ENCODE results near the gene ADRA2C.
A peak's percentile ranks its signal among the peaks of the same experiment; 100 is the strongest.

The ADRA2C gene

DNA sequence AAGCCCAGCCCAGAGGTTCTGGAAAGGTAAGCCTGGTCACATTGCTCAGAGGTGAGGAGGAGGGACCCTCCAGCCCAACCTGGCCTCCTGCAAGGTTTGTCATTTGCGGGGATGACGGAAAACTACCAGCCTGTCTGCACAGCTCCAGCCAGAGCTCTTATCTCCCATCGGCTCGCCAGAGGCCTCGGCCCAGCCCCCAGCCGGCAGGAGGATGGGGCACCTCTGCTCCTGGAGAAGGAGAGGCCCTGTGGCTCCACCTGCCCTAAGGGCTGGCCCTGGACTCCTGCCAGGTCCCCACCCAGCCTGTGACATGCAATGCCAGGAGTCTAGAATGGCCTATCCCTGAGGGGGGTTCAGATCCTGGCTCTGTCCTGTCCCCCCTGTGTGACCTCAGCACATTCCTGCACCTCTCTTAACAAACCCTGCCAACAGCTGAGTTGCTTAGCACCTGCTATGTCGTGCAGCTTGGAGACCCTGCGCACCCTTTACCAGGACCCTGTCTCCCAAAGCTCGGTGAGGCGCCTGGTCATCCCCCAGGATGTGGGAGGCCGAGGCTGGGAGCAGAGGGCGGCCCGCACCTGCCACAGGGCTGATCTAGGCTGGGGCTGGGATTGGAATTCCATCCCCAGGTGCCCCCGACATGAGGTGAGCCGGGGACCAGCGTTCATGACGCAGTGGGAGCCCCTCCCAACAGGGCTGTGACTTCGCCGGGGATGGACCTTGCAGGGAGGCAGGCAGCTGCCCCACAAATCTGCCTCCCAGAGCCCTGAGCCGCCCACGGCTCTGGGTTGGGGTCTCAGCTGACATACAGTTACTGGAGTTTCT is 14.4 kb downstream of the ADRA2C start:
- DNase-seq, result no peak

DNA sequence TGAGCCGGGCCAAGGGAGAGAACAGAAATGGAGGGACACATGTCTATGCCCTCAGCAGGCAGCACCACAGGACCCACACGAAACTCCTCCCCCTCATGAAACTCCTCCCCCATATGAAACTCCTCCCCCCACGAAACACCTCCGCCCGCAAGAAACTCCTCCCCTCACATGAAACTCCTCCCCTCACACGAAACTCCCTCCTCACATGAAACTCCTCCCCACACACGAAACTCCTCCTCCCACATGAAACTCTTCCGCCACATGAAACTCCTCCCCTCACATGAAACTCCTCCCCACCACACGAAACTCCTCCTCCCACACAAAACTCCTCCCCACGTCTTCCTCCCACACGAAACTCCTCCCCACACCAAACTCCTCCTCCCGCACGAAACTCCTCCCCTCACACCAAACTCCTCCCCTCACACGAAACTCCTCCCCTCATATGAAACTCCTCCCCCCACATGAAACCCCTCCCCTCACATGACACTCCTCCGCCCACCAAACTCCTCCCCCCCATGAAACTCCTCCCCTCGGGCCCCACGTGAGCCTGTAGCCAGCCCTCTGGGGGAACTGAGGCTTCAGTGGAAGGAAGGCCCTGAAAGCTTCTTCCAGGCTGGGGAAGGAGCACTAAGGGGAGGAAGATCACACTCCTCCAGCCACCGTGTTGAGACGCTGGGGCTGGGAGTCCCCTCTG is 15.2 kb downstream of the ADRA2C start:
- peak in 2 of 6 experiments; percentile 4 to 15 for DNase-seq

DNA sequence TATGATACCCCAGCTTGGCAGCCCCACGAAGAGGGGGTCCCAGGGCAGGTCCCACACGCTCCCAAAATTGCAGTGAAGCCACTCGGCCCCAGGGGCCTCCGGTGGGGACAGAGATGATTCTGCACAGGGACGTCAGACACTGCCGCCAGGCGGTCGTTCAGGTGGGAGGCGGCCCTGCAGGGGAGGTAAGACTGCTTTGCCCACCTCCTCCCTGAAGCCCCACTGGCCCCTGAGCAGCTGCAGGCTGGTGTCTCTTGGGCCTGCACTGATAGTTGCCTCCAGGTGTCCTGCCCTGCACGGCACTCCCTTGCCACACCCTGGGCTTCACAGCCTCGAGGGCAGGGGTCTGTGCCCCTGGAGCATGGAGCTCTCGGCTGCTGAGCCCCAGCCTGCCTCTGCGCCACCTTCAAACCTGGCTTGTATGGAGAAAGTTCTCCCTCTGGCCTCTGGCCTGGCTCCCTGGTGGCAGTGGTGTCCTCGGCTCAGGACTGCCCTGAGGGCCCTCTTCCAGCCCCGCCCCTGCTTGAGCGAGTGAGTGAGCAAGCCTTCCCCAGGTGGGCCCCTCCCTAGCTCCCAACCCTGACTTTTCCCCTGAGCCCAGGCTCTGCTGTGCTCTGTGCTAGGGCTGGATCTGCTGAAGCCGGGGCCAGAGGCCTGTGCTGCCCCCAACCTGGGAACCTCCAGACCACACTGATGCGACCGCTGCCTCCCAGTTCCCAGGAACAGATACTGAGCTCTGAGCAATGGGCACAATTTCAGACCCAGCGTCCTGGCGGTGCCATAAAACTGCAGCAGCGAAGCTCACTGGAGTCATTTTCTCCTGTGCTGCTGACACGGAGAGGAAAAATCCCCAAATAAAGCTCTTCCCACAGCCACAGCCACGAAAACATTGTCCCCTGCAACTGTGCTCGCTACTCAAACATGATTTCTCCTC is 16.1 kb downstream of the ADRA2C start:
- DNase-seq, result no peak

DNA sequence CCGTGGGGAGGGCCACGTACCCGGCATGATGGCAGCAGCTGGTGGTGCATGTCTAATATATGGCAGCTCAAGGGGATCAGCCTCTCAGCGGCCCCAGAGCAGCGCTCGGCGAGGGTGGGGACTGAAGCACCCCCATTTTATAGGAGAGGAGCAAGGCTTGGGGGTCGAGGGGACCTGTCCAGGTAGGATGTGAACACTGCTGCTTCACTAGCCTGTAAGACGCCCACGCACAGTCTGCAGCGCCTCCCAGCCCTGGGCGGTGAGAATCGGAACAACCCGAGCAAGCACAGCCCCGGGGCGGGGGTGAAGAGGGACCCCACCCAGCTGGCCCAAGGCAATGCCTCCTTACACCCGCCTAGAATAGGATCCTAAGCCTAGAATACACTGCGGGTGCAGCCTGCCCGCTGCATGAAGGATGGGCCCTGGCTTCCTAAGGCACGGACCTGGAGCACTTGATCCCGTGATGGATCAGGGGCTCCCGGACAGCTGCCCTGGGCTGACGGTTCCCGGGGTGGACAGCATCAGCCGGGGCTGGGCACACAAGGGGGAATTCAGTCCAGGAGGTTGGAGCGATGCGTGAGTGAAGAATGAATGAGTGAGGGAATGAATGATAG is 17.6 kb downstream of the ADRA2C start:
- DNase-seq, result no peak

DNA sequence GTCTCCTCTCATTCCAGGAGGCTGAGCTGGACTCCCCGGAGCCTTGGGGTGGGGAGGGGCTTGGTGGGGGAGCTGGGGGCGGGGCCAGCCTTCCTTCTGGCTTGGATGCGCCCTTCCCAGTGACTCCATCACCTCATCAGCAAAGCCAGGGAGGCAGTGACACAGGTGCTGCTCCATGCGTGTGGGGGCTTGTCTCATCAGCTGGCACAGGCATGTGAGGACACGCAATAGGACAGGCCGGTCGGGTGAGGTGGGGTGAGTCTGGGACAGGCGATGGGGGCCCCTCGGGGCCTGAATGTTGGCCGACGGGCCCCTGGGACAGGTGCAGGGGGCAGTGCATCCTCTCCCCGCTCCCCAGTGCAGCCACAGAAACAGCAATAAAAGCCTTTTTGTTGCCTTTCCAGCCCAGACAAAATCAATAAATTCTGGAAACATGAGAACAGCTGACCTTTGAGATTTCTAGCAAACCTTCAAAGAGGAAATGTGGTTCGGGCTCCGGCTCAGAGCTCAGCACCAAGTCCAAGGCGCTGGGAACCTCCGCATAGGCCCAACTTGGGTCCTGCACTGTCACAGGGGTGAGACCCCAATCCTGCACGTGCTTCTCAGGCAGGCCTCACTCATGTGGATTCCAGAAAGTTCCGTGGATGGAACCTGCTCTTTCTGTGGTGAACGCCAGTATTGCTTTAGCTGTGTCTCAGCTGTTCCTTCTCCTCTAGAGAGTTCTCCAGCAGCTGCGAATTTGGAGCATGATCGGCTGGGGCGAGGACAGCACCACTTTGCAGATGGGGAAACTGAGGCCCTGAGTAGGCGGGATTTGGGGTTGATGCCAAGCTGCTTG is 18.5 kb downstream of the ADRA2C start:
- DNase-seq, result no peak

DNA sequence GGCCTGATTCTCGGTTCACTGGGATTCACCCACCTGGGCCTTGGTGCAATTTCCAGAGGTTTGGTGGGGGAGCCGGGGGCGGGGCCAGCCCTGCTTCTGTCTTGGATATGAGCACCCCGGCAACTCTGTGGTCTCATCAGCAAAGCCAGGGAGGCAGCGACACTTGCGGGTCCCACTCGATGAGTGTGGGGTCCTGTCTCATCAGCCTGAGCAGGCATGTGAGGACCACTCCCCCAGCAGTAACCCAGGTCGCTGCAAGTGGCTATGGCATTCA is 19.0 kb downstream of the ADRA2C start:
- no peak for DNase-seq

DNA sequence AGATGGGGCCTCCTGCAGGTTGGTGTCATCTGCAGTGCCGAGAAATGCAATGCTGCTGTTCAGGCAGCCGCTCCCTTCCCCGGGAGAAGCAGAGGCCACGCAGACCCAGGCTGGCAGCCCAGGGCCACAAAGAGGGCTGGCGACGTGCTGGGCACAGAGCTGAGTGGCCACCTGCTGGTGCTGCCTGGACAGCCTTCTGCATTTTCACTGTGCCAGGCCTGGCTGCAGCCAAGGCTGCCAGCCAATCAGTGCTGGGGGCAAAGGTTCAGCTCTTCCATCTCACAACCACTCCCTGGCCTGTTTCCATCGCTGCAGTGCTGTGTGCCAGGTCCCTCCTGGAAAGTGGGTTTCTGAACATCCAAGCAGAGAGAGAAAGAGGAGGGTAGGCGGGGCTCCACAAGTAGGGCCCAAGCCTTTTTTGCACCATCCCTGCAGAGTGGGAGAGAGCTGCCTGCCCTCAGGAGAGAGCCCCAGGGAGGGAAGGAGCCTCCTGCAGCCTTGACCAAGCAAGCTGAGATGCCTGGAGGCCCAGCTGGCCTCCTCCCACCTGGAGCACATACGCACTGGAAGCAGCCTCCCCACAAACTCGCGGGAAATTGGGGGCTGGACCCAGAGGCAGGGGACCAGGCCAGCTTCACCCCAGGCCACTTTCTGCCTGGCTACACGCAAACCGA is 20.1 kb downstream of the ADRA2C start:
- no peak for DNase-seq

DNA sequence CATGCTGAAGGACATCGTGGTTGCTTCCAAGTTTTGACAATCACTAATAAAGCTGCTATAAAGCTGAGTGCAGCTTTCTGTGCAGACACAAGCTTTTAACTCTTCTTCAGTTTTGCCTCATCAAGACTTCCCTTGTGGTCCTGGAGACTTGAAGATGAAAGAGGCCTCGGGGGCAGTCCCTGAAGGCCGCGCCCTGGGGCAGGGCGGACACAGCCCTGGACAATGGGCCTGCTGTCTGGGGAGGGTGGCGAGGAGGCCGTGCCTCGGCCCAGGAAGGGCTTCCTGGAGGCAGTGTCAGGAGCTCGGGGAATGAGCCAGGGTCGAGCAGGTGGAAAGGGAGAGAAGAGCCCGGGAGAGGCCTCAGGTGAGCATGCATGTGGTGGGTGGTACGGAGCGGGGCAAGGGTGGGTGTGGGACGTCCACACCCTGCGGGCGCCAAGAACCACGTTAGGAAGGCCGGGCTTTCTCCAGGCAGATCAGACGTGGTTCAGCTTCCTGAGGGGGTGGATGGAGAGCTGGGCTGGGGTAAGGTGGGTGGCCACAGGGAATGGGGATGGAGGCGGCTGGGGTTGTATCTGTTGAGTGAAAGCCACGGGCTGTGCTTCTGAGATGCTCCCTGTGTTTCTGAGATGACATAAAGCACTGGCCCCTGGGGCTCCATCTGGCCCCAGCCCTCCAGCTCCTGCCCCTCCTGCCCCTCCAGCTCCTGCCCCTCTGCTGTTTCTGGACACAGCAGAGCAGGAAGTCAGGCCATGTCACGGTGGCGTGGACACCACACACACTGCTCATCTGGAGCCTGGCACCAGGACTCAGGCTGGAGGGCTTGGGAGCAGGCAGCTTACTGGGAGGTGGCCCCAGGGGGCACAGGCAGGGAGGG is 21.5 kb downstream of the ADRA2C start:
- DNase-seq, result no peak

DNA sequence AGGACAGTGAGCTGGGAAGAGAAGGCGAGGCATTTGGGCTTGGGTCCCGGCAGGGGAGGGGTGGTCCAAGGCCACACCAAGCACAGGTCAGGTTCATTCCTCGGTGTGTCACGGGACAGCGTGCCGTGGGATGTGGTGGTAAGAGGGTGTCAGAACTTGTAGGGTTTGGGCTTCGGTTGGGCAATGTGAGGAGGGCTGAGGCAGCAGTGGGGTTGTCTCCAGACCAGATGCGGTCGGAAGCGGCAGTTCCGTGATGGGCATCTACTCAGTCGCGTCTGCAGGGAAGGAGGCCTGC is 22.1 kb downstream of the ADRA2C start:
- no peak for DNase-seq

DNA sequence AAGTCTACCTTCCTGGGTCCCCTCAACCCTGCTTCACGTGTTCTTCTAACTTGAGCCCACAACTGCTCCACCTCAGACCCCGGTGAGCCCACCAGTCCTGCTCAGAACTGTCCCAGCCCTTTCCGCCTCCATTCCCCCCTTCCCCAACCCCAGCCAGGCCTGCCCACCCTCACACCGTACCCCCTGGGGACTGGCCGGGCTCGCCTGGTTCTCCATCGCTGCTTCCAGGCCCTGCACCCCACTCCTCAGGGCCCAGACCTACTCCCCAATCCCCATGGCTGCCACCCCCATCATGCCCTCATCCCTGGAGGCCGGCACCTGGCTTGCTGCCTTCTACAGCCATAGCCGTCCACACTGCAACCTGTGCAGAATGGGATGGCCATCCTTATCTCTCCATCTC is 23.4 kb downstream of the ADRA2C start:
- DNase-seq, result no peak

DNA sequence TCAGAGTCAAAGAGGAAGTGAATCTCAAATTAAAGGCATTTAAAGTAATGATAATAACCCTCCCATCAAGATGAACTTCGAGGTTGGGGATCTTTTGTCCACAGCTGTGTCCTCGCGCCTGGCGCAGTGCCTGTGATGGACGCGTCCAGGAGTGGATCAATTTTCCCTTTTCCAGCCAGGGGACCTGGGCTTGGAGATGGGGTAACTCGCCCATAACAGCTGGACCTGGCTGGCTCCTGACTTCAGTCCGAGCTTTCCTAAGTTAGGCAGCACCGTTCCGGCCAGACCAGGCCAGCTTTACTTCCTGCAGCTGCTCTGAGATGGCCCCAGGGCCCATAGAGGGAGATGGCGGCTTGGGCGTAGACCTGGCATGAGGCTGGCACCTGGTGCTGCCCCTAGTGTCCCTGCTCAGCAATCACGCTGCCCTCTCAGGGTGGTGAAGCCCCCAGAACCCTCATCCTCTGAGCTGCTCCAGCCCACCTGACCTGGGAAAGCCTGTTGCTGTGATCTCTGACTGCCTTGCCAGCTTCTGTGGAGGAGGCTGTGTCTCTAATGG is 23.9 kb downstream of the ADRA2C start:
- DNase-seq, result no peak

DNA sequence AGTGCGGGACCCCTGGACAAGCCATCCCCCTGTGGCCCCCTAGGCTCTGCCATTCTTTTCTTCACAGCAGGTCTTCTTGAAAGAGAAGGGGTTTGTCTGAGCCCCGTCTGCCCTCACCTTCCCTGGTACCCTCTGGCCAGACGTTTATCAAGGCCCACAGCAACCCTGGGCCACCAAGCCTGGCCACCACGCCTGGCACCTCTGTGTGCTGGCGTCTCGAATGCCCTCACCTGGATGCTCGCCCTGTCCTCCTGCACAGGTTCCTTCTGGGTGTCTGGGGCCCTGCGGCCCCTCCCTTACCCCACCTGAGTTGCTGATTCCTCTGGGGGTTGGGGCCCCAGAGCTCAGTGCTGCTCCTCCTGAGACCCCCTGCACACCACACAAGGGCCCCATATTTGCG is 25.1 kb downstream of the ADRA2C start:
- no peak for DNase-seq

DNA sequence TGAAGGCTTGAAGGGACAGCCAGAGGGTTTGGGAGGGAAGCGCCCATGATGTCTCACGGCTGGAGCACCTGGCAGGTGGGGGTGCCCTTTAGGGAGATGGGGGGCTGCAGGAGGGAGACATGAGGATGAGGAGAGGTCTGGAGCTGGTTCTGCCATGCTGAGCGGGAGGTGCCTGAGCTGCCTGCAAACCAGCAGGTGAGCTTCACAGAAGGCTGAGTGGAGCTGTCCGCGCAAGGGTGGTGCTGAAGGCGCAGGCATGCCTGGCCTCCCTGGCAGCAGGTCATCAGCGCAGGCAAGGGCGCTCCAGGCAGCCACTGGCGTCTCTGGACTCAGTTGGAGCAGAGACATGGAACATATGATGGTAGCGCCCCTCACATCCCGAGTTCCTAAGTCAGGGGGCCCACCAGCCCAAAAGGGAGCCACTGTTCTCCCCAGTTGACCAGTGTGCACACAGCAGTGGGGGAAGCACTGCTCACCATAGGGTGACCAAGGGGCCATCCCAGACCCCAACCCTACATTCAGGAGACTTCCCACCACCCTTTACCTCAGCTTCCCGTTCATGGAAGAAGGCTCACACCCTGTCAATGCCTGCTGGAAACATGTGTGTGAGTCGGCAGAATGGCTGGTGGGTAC is 25.8 kb downstream of the ADRA2C start:
- DNase-seq, result no peak

DNA sequence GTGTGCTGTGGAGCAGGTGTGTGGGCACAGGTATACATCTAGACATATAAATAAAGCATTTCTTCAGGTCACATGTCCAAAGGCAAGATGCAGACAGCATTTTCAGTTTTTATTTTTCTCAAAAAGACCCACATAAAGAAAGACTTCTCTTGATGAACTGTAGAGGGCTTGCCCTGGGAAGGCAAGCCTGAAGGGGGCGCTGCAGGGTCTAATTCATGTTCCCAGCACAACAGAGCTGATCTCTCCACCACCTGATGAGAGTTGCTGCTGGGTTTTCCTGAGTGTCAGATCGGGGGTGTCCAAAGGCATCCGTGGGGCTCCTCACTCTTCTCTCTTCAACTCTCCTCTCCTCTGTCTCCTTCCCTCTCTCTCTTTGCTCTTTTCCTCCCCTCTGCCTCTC is 26.6 kb downstream of the ADRA2C start:
- no peak for DNase-seq

DNA sequence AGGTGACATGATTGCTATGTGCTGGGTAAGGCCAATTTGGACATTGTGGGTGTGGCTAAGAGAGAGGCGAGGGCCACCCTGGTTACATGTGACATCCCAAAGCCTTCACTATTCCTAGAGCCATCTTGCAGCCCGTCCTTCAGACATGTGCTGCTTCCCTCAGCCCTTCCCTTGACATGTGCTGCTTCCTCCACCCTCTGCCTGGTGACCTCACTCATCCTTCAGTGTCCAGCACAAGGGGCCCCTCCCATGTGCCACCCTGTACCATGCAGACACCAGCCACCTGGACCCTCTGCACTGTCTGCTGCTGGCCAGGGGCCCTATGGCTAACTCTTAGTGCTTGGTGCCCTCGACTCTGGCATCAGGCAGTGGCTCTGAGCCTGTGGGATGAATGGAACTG is 27.4 kb downstream of the ADRA2C start:
- no peak for DNase-seq

DNA sequence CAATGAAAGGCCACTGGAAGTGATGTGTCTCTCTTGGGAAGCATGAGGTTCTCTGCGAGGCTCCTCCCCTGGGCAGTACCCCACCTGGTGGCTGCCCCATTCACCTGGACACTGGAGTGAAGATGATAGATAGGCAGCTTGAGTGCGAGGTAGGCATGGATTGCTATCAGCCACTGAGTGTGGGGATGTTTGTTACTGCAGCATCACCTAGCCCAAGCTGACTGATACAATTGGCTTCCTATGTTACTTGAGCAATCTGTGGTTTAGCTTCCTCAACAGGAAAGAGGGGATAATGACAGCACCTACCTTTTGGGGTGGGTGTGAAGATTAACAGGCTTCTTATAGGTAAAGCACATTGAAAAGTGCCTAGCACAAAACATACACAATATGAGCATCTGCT is 30.8 kb downstream of the ADRA2C start:
- DNase-seq, result no peak

DNA sequence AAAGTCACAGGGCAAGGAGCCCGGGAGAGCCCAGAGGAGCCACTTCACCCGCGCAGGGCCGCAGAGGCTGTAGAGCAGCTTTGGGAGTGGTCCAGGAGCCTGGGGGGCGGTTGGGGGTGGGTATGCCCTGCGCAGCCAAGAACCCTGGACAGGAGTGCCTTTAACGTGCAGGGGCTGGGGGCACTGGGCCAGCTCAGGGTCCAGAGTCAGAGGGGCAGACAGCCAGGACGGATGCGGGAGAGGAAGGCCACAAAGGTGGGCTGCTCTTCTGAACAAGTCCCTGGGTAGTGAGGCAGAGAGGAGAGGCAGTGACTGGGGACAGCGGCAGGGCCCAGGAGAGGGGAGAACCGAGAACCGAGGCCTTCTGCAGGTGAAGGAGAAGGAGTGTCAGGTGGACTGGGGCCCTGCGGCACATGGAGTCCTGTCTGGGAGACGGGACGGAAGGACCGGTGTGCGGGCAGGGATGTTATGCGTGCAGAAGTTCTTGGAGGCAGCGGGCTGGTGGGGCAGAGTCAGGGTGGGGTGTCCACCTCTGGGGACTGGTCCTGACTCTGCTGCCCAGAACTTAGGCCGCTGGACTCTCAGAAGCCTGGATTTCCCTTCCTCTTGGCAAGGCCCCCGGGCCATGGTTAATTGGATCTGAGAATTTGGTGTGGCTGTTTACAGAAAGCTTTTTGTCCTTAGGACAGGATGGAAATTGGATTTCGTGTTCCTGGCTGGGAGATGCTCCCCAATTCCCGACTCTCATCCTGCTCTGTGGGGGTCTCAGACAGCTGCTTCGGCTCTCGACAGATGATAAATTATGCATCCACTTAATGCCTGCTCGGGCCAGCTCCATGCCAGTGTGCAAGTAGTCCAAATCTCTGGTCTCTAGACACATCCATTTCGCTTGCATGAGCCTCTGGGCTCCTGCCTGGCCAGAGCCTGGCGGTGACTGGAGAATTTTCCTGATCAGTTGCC is 31.9 kb downstream of the ADRA2C start:
- no peak for DNase-seq

DNA sequence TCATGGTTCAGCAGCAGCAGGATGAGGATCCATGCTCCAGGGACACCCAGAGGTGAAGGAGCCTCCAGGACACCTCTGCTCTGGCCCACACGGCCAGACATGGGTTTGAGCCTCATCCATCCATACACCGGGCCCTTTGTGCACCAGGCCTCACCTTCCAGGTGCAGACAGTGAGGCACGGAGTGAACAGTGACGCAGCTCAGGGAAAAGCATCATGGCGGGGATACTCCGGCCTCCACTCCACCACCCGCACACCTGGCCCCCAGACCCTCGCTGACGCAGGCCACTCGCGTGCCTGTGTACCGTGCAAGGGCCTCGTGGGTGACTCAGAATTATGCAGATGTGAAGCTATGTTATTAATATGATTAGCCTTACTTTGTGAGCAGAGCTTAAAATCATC is 33.3 kb downstream of the ADRA2C start:
- no peak for DNase-seq

DNA sequence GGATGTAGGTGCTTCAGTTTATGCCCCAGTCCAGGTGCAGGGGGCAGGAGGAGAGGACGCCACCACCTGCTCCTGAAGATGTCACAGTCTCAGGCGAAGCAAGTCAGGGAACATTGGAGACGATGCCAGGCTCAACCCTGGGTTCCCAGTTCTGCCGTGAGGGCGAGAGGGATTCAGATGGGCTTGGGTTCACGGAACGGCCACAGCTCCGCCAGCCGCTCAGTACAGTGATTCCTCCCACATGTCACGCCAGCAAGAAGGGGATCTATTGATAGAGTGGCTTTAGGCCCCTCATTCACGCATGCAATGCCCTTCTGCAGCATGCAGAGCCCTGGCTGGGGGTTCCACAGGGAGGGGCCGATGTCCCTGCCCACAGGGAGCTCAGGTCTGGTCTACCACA is 34.2 kb downstream of the ADRA2C start:
- DNase-seq, result no peak
